Measurements from ENCODE around the gene PGLYRP1. TPM values are rescaled to one million over a fixed set of nuclear protein-coding genes. Genes with fewer than 3 reads are reported as not detected.

The PGLYRP1 gene
- total RNA-seq, 1 experiment from 2014 or later, result not detected

DNA sequence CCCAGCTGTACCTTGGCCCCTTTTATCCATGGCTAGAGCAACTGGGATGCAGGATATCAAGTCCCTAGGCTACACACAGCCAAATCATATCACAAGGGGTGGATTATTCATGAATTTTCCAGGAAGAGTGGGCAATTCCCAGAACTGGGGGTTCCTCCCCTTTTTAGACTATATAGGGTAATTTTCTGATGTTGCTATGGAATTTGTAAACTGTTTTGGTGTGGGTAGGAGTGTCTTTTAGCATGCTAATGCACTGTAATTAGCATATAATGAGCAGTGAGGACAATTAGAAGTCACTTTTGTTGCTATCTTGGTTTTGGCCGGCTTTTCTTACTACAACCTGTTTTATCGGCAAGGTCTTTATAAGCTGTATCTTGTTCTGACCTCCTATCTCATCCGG is 35.9 kb upstream of the PGLYRP1 start:
- Histone ChIP-seq H3K4me1 (ENCODE audit: insufficient read depth, low read length) (no peaks in the 10 kb centered on the region), H3K18ac (ENCODE audit: insufficient read length, low read depth, low read length) (no peak overlapping the region), H3K9ac (ENCODE audit: extremely low read depth, insufficient read length, low read length) (no peak overlapping the region), H2BK20ac (ENCODE audit: low read depth, low read length, poor library complexity, severe bottlenecking) (no peak overlapping the region), H3K79me1 (ENCODE audit: insufficient read depth, low read depth, low read length, poor library complexity, severe bottlenecking) (no peaks in the 10 kb centered on the region), H3K27me3 (ENCODE audit: insufficient read depth, low read length) (no peaks in the 10 kb centered on the region), H2AK5ac (ENCODE audit: insufficient read length, low read length) (no peak overlapping the region), H2AFZ (ENCODE audit: low read length) (no peak overlapping the region), H4K91ac (ENCODE audit: insufficient read length, low read depth, low read length) (no peak overlapping the region), H3K4ac (ENCODE audit: low read depth, low read length) (no peak overlapping the region), H2BK15ac (ENCODE audit: low read depth, low read length) (no peak overlapping the region), H2BK12ac (ENCODE audit: insufficient read length, low read depth, low read length) (no peak overlapping the region), H3K56ac (ENCODE audit: insufficient read length, low read depth, low read length) (no peak overlapping the region), H3K4me2 (ENCODE audit: insufficient read depth, insufficient read length, low read length) (no peak overlapping the region), H4K5ac (ENCODE audit: insufficient read length, low read depth, low read length) (no peak overlapping the region), H4K8ac (replicated peaks; ENCODE audit: insufficient read length, low read depth, low read length) (no peak overlapping the region), H3K14ac (ENCODE audit: insufficient read depth, low read length) (no peak overlapping the region), H3K23ac (ENCODE audit: insufficient read length, low read depth, low read length) (no peak overlapping the region), H3K79me2 (ENCODE audit: insufficient read depth, low read length) (no peaks in the 10 kb centered on the region), H3K23me2 (ENCODE audit: insufficient read length, low read depth, low read length, poor library complexity, severe bottlenecking) (no peaks in the 10 kb centered on the region), H3K9me3 (ENCODE audit: control insufficient read depth, low read depth, low read length) (peaks cover 8% of the 10 kb centered on the region), H2BK120ac (ENCODE audit: low read depth, low read length, poor library complexity, severe bottlenecking) (no peak overlapping the region), H3K27ac (ENCODE audit: insufficient read length, low read depth, low read length) (no peak overlapping the region), H3T11ph (ENCODE audit: low read length) (no peak overlapping the region), H2BK5ac (ENCODE audit: insufficient read length, low read length) (no peak overlapping the region), H4K20me1 (ENCODE audit: control insufficient read depth, insufficient read depth, insufficient read length) (no peaks in the 10 kb centered on the region)
- DNase-seq, result no peak
- H3K4me1 Mint-ChIP-seq, result no peaks in the 10 kb centered on the region
- H3K27ac Mint-ChIP-seq, result no peak overlapping the region; a peak in 1 of 7 replicates
- no CpG with 5 or more reads among the region's 3 CpGs for WGBS (ENCODE audit: extremely low coverage, insufficient read length, low lambda C conversion rate)
- peaks cover 56% of the 10 kb centered on the region for H3K27me3 Mint-ChIP-seq (ENCODE audit: low read depth)
- peaks cover 0 to 6% (median 0%) of the 10 kb centered on the region in 3 experiments; a peak in 3 of 7 replicates for H3K36me3 Mint-ChIP-seq (ENCODE audit: insufficient read depth in 1 of 3, low read depth in 3 of 3)
- peaks cover 31 to 37% of the 10 kb centered on the region in 2 experiments; a peak in 4 of 5 replicates for H3K9me3 Mint-ChIP-seq
- TF ChIP-seq, protein P1, sequence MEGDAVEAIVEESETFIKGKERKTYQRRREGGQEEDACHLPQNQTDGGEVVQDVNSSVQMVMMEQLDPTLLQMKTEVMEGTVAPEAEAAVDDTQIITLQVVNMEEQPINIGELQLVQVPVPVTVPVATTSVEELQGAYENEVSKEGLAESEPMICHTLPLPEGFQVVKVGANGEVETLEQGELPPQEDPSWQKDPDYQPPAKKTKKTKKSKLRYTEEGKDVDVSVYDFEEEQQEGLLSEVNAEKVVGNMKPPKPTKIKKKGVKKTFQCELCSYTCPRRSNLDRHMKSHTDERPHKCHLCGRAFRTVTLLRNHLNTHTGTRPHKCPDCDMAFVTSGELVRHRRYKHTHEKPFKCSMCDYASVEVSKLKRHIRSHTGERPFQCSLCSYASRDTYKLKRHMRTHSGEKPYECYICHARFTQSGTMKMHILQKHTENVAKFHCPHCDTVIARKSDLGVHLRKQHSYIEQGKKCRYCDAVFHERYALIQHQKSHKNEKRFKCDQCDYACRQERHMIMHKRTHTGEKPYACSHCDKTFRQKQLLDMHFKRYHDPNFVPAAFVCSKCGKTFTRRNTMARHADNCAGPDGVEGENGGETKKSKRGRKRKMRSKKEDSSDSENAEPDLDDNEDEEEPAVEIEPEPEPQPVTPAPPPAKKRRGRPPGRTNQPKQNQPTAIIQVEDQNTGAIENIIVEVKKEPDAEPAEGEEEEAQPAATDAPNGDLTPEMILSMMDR (conservative IDR thresholded peaks at IDR 0.05), result no peak
- no peak overlapping the region for H3K4me3 Mint-ChIP-seq
